HepG2 (cell line): ENCODE results near the gene MGAT5. TPM values are rescaled to one million over a fixed set of nuclear protein-coding genes. Genes with fewer than 3 reads are reported as not detected.

Source experiments
- ATAC-seq: fragments of 200-7000 bp; cut with Tn5 transposase; 3 replicates; pipeline ENCODE4 v1.9.1; 2020; ENCODE audit warnings: mild to moderate bottlenecking, moderate library complexity
- BruUV-seq: library from RNA; stranded (reverse); fragments of 400-500 nt; replicated peaks from 2 replicates; lab custom pipeline; 2021; lab: Mats Ljungman, UMichigan
- CTCF ChIA-PET: fragments of 300-600 bp; formaldehyde crosslinking; extraction: SDS; loops from one replicate; lab custom pipeline; 2021; ENCODE audit warnings: low total read pairs, inconsistent platforms, low intra/inter-chr PET ratio; lab: Yijun Ruan, JAX
- POLR2A ChIA-PET: fragments of 350-600 bp; sonication (Branson Sonifier 250); formaldehyde crosslinking; loops from one replicate; lab custom pipeline; 2020; ENCODE audit warnings: antibody characterized with exemption, inconsistent platforms; lab: Yijun Ruan, JAX
- DNase-seq: peaks from one replicate; pipeline ENCODE4 v3.0.0-alpha.2; 2015; ENCODE audit warnings: low spot score
- FAIRE-seq: peaks from 3 replicates; lab custom pipeline; 2011; peaks lifted over from hg19 to GRCh38; lab: Jason Lieb, UNC
- H2AFZ ChIP-seq: one replicate; pipeline ENCODE4 v1.6.1; 2011; ENCODE audit warnings: low read length, inconsistent platforms
- H3K27ac ChIP-seq: fragments of 300-600 bp; 3 replicates; pipeline ENCODE4 v1.8.0; 2011; ENCODE audit warnings: mixed run types, mild to moderate bottlenecking, mixed read lengths, low read length, inconsistent platforms; ENCODE audit not compliant: insufficient read depth; ENCODE audit errors: extremely low read length
- H3K27me3 ChIP-seq, 2 experiments: fragments of 200-600 bp in 1 of 2; 2 replicates in 1 of 2; 3 replicates in 1 of 2; pipeline versions ENCODE4 v1.6.0 to v1.8.0; 2011; ENCODE audit warnings: low read length in 2 of 2, mild to moderate bottlenecking in 2 of 2, moderate library complexity in 2 of 2, inconsistent platforms in 1 of 2; ENCODE audit not compliant: insufficient read depth in 2 of 2, control insufficient read depth in 1 of 2
- H3K36me3 ChIP-seq, 2 experiments: fragments of 200-600 bp in 1 of 2; replicated peaks in 1 of 2; 2 replicates in 1 of 2; 3 replicates in 1 of 2; pipeline versions ENCODE4 v1.5.1 to v1.8.0; 2011; ENCODE audit warnings: low read length in 2 of 2, inconsistent platforms in 1 of 2; ENCODE audit not compliant: insufficient read depth in 2 of 2, control insufficient read depth in 1 of 2
- H3K4me1 ChIP-seq: 2 replicates; pipeline ENCODE4 v1.5.1; 2012; ENCODE audit warnings: low read length, inconsistent platforms; ENCODE audit not compliant: insufficient read depth
- H3K4me2 ChIP-seq: 2 replicates; pipeline ENCODE4 v1.6.0; 2011; ENCODE audit warnings: low read depth, low read length, inconsistent platforms
- H3K4me3 ChIP-seq, 3 experiments: fragments of 200-600 bp in 1 of 3; sonication (generic), shearing (Covaris generic) in 1 of 3; replicated peaks in 1 of 3; 2 replicates each; pipeline ENCODE4 v1.5.1; 2011 to 2016; ENCODE audit warnings: low read length in 3 of 3, inconsistent platforms in 2 of 3, low read depth in 2 of 3, mild to moderate bottlenecking in 2 of 3, control low read depth in 1 of 3, mixed read lengths in 1 of 3; ENCODE audit not compliant: insufficient read depth in 1 of 3
- H3K79me2 ChIP-seq: one replicate; pipeline ENCODE4 v1.6.1; 2011; ENCODE audit warnings: low read length, inconsistent platforms; ENCODE audit not compliant: insufficient read depth
- H3K9ac ChIP-seq: 2 replicates; pipeline ENCODE4 v1.6.0; 2011; ENCODE audit warnings: mild to moderate bottlenecking, low read depth, low read length, inconsistent platforms; ENCODE audit not compliant: insufficient read depth
- H3K9me3 ChIP-seq: 2 replicates; pipeline ENCODE4 v1.5.1; 2012; ENCODE audit warnings: mild to moderate bottlenecking, low read length
- H4K20me1 ChIP-seq: 2 replicates; pipeline ENCODE4 v1.6.0; 2011; ENCODE audit warnings: inconsistent platforms, mild to moderate bottlenecking, low read length, moderate library complexity; ENCODE audit not compliant: insufficient read depth
- SALL1 ChIP-seq: sonication (generic); formaldehyde crosslinking; IDR thresholded peaks from 2 replicates; pipeline ENCODE4 v1.8.0; 2022; ENCODE audit warnings: mild to moderate bottlenecking, missing genetic modification reagents
- TCF7 ChIP-seq: sonication (generic); IDR thresholded peaks from 2 replicates; pipeline ENCODE4 v1.6.1; 2016; ENCODE audit warnings: antibody characterized with exemption, low read depth
- ZBTB42 ChIP-seq: sonication (generic); formaldehyde crosslinking; IDR thresholded peaks from 2 replicates; pipeline ENCODE4 v1.5.0; 2020; ENCODE audit warnings: mild to moderate bottlenecking, missing genetic modification reagents
- ZMYM4 ChIP-seq: sonication (generic); formaldehyde crosslinking; IDR thresholded peaks from 2 replicates; pipeline ENCODE4 v1.8.1; 2023; ENCODE audit warnings: mild to moderate bottlenecking, missing genetic modification reagents
- ZNF232 ChIP-seq: sonication (generic); formaldehyde crosslinking; IDR thresholded peaks from 2 replicates; pipeline ENCODE4 v1.4.0; 2020; ENCODE audit warnings: missing genetic modification reagents, borderline replicate concordance
- ZNF282 ChIP-seq: fragments of 450-650 bp; IDR thresholded peaks from 2 replicates; pipeline ENCODE4 v1.6.1; 2018; ENCODE audit not compliant: partially characterized antibody
- ZNF496 ChIP-seq: sonication (generic); formaldehyde crosslinking; IDR thresholded peaks from 2 replicates; pipeline ENCODE4 v1.8.1; 2023; ENCODE audit warnings: mild to moderate bottlenecking, moderate library complexity, missing genetic modification reagents; ENCODE audit not compliant: insufficient replicate concordance
- ZNF704 ChIP-seq: sonication (generic); formaldehyde crosslinking; IDR thresholded peaks from 2 replicates; pipeline ENCODE4 v1.8.1; 2023; ENCODE audit warnings: mild to moderate bottlenecking, inconsistent platforms, moderate library complexity, missing genetic modification reagents, borderline replicate concordance
- whole genome bisulfite sequencing: methylation state at CpG from one replicate; pipeline ENCODE4 v1.1.6; 2017; ENCODE audit warnings: low lambda C conversion rate; 5-methylcytosine and 5-hydroxymethylcytosine counted together
- in situ Hi-C: cut with HindIII; loops from 2 replicates; pipeline ENCODE4 v1.10.0; 2017; ENCODE audit warnings: low pct_unique_long_range_greater_than_20kb; ENCODE audit not compliant: extremely low pct_ligation_motif_present
- intact Hi-C: fragments of 100-400 bp; cut with micrococcal nuclease; formaldehyde crosslinking; loops from one replicate; pipeline ENCODE4 v1.10.0; 2022; ENCODE audit not compliant: unreplicated experiment
- polyA plus RNA-seq, 8 experiments: library from polyadenylated mRNA; depleted of rRNA in 3 of 8; stranded (reverse) in 7 of 8; unstranded in 1 of 8; fragments of >200 nt; fragmentation: Illumina TruSeq in 4 of 8; extraction: Trizol in 4 of 8; gene quantifications; 2 replicates each; pipeline versions ENCODE4 v1.2.1 to v1.2.3, GENCODE V29; 2011 to 2016; ENCODE audit warnings: low read depth in 4 of 8, missing spikeins in 1 of 8, mixed read lengths in 1 of 8; ENCODE audit not compliant: insufficient read depth in 1 of 8
- total RNA-seq, 5 experiments: library from RNA; depleted of rRNA; stranded (reverse); fragments of >200 nt; fragmentation: Illumina TruSeq; extraction: Trizol; gene quantifications; 2 replicates each; pipeline ENCODE4 v1.2.3, GENCODE V29; 2016; ENCODE audit warnings: low read depth in 1 of 5

The MGAT5 gene
- total and polyA plus RNA-seq, 2 of the 13 experiments (the other 11 are each of a cell fraction or from before 2014, with no cell fraction given): 33.1 to 60.2 TPM

DNA sequence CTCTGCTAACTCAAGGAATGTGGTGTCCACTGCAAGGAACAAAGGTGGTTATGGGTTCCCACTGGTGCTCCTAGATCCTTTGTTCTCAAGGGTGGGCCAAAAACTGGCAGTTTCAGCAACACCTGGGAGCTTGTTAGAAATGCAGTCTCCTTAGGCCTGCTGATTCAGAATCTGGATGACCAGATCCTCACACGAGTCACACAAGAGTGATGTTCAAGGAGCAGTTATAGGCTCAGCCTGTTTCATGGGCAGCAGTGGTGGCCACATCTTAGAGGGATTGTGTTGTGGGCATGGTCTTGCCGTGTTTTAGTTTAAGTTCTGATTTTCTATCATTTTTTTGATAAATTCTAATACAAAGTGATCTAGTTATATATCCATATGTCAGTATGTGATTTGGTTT lies 28.7 kb upstream of the MGAT5 start:
- no peak for ATAC-seq
- CTCF ChIA-PET: no interaction called here
- in situ Hi-C loops: no loop called here
- TF ChIP-seq ZNF282 (no peak), TCF7 (no peak), ZNF496 (CRISPR knock-in tag) (no peak)
- TF ChIP-seq, all 625 proteins: peak for 0
- Histone ChIP-seq H3K4me1 (no peaks in the 10 kb centered on the region), H3K79me2 (peaks cover 14% of the 10 kb centered on the region), H3K36me3 (no peaks in the 10 kb centered on the region), H2AFZ (no peak overlapping the region), H3K4me2 (no peak overlapping the region), H3K27me3 (no peaks in the 10 kb centered on the region), H3K9ac (no peak overlapping the region), H3K27ac (no peak overlapping the region), H3K9me3 (peaks cover 16% of the 10 kb centered on the region; the same call in 1 of the 2 replicates), H3K4me3 (no peak overlapping the region), H4K20me1 (no peaks in the 10 kb centered on the region)
- BruUV-seq: no TSS peak
- 93% methylated on average over 2 of the region's 2 CpGs for WGBS
- DNase-seq (no peak), FAIRE-seq (no peak)
- intact Hi-C loops: loop anchor here (5.0 kb wide), 1 partner anchor 187 kb away; no protein-coding TSS in a partner anchor
- POLR2A ChIA-PET: no interaction called here

DNA sequence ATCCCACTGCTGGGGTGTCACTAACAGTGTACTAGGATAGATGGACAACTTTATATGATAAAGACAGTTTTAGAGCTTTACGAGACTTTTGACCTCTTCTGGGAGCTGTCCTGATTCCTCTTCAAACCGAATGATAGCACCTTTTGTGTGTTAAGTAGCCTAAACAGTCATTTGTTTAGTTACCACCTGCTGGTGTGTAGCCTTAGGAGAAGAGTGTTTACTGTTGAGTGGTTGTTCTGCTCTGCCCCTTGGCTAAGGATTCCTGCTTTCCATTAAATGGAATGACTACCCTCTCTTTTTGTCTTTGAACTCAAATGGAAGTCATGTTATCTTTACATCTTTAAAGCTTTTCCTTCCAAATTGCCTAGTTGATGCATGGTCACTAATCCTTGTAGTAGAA lies 28.0 kb upstream of the MGAT5 start:
- 79% methylated on average over 2 of the region's 2 CpGs for WGBS
- Histone ChIP-seq H3K4me3 (no peak overlapping the region), H2AFZ (no peak overlapping the region), H3K4me1 (no peaks in the 10 kb centered on the region), H3K4me2 (no peak overlapping the region), H3K9ac (no peak overlapping the region), H4K20me1 (no peaks in the 10 kb centered on the region), H3K27me3 (no peaks in the 10 kb centered on the region), H3K27ac (no peak overlapping the region), H3K79me2 (peaks cover 14% of the 10 kb centered on the region), H3K9me3 (peaks cover 16% of the 10 kb centered on the region; the same call in 1 of the 2 replicates), H3K36me3 (no peaks in the 10 kb centered on the region)
- intact Hi-C loops: loop anchor here (5.0 kb wide), 1 partner anchor 186 kb away; no protein-coding TSS in a partner anchor
- in situ Hi-C loops: no loop called here
- POLR2A ChIA-PET: no interaction called here
- DNase-seq (no peak), FAIRE-seq (no peak), ATAC-seq (no peak)
- CTCF ChIA-PET: no interaction called here
- no TSS peak for BruUV-seq
- TF ChIP-seq ZMYM4 (CRISPR knock-in tag): no peak
- TF ChIP-seq ZBTB42 (CRISPR knock-in tag): no peak
- no peak for TF ChIP-seq ZNF704
- no peak for TF ChIP-seq SALL1 (CRISPR knock-in tag)
- no peak for TF ChIP-seq ZNF232
